Heart right ventricle (tissue), 16 donors: ENCODE results near the gene SLC17A6. TPM values are rescaled to one million over a fixed set of nuclear protein-coding genes. Genes with fewer than 3 reads are reported as not detected.

Source experiments
- ATAC-seq, 8 donors: fragments of 200-7000 bp; cut with Tn5 transposase; one replicate each; pipeline ENCODE4 v1.9.1; 2020; ENCODE audit warnings: mild to moderate bottlenecking in 8 of 8, moderate library complexity in 8 of 8, moderate number of reproducible peaks in 1 of 8
- DNase-seq, 2 donors: peaks; one replicate each; pipeline ENCODE4 v3.0.0-alpha.2; 2020
- H3K27ac ChIP-seq, 10 donors: fragments of 200-600 bp; sonication (generic) in 2 of 10; one replicate each; pipeline versions ENCODE4 v1.5.0 to v1.8.0; 2020 to 2022; ENCODE audit warnings: mild to moderate bottlenecking in 3 of 10
- H3K27me3 ChIP-seq, 7 donors: fragments of 200-600 bp; one replicate each; pipeline ENCODE4 v1.8.0; 2021 to 2022; ENCODE audit warnings: mild to moderate bottlenecking in 2 of 7
- H3K36me3 ChIP-seq, 9 donors: fragments of 200-600 bp; sonication (generic) in 1 of 9; one replicate each; pipeline versions ENCODE4 v1.5.0 to v1.8.0; 2020 to 2022; ENCODE audit warnings: mild to moderate bottlenecking in 2 of 9
- H3K4me1 ChIP-seq, 9 donors: fragments of 200-600 bp; sonication (generic) in 1 of 9; one replicate each; pipeline versions ENCODE4 v1.5.0 to v1.8.0; 2020 to 2022; ENCODE audit warnings: mild to moderate bottlenecking in 4 of 9
- H3K4me3 ChIP-seq, 10 donors: fragments of 200-600 bp; sonication (generic) in 2 of 10; one replicate each; pipeline versions ENCODE4 v1.5.0 to v1.8.0; 2020 to 2022; ENCODE audit warnings: mild to moderate bottlenecking in 7 of 10, moderate library complexity in 2 of 10
- H3K9me3 ChIP-seq, 11 donors: fragments of 200-600 bp in 10 of 11; sonication (generic) in 2 of 11; one replicate each; pipeline versions ENCODE4 v1.5.0 to v1.8.0; 2013 to 2022; ENCODE audit warnings: mild to moderate bottlenecking in 2 of 11, control low read depth in 1 of 11, moderate library complexity in 1 of 11
- WGBS, 2 donors: extraction: QIAGEN DNeasy Blood & Tissue Kit; methylation state at CpG; one replicate each; pipeline ENCODE4 v1.1.7; 2013; ENCODE audit warnings: inconsistent platforms in 1 of 2; 5-methylcytosine and 5-hydroxymethylcytosine counted together
- intact Hi-C, 10 donors: fragments of 100-400 bp; cut with DNase I; formaldehyde crosslinking; loops; one replicate each; pipeline versions ENCODE4 v1.11.1 to v1.14.2; 2022
- polyA plus RNA-seq, 2 donors: library from polyadenylated mRNA; stranded (reverse); fragments of 200-250 nt; gene quantifications; one replicate each; pipeline ENCODE4 v1.2.3, GENCODE V29; 2013
- total RNA-seq, 10 donors: library from RNA; stranded (reverse); fragmentation: NEBNext Ultra II Directional in 3 of 10; extraction: Animal tissue kit (Norgen Biotek cat#: 25700) in 3 of 10; gene quantifications; one replicate each; pipeline versions ENCODE4 v1.2.1 to v1.2.4, GENCODE V29; 2021 to 2023
- TF ChIP-seq, protein P1 (sequence below), 9 donors: fragments of 200-600 bp; sonication (generic) in 2 of 9; IDR thresholded peaks; one replicate each; pipeline versions ENCODE4 v1.5.0 to v1.8.0; 2021 to 2022; ENCODE audit warnings: antibody characterized with exemption in 9 of 9, mild to moderate bottlenecking in 5 of 9, moderate library complexity in 1 of 9
- donor health status: Arrhythmogenic right ventricular cardiomyopathy.
- donor health status: ischemic (EF 13 %, LVEDD 7.1; RV severe dilation, severe dysfunction).
- donor health status: healthy with polysubstance abuse.
- donor health status: DM: no; HTN: yes; CAD: no.
- donor health status: DM: no; HTN: no; CAD: no.
- donor health status: ischemic (EF 25% LVEDD 6.9; RV normal size, moderate dysfunction).
- donor health status: ischemic (EF 25% LVEDD 5.7; RV mildly dilated, moderate dysfunction).
- donor health status: healthy.
- donor health status: DM: yes; HTN: yes; CAD: no.
- donor health status: Ischemic cardiomyopathy.
- donor health status: ischemic (EF 35%, LVEDD 5.7; RV mildly dilated, moderate dysfunction).
- donor health status: nonischemic (EF 11% LVEDD 7.7; RV severe dilation, severe dysfunction).
- donor health status: DM: yes; HTN: yes; CAD: no.
- donor health status: PGD.
- donor health status: ischemic (EF 29% LVEDD 5.4; RV normal size, mild dysfunction).
- donor health status: nonischemic (EF 23%, LVEDD 6.1; RV moderate dilation, normal function).

The SLC17A6 gene
- total and polyA plus RNA-seq, 12 donors: not detected

DNA sequence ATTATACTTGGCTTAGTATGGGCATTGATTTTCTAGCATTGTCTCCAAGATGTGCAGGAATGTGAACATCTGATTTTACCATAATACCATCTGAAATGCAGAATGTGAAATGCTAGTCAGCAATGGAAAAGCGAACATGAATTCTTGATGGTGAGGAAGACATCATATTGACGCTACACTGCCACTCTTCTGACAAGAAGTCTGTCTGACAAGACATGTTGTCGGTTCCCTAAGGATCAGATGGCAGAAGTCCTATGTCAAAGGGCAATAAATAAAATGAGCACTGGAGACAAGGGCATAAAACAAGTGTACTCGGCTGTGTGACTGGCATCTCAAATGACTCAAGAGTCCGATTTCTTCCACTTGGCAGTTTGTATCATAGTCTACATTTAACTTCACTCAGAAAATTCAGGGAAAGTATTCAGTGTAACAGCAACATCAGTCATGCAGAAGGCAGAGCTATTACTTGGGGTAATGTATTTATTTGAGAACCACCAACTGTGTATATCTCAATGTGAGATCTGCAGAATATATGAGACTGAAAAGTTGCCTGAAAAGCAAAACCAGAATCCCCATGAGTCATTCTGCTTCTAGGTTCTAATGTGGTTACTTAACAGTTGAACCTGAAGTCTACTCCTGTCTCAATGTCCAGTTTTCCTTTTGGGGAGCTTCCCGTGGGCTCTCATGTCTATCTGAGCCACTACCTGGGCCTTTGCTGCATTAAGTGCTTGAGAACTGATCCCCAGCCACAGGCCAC lies 51.5 kb downstream of the SLC17A6 start:
- 90 to 91% methylated on average over 6 of the region's 6 CpGs for WGBS, 2 donors

DNA sequence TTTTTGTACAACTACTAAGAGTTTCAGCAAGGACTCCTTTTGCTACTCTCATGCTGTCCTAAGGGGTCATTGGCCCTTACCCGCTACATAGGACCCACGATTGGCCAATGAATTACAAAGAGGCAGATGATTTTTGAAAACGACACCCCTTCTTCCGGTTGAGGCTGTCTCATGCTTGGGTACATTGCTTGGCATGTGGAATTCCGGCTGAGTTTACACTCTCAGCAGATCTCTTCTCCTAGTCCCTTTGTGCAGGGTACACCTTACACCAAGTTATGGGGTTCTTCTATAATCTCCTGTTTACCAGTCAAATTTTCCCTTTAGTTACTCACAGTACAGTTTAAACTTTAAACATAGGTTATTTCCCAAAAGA lies 52.1 kb downstream of the SLC17A6 start:
- Histone ChIP-seq H3K36me3 (no peaks in the 10 kb centered on the region), H3K4me1 (peaks cover 0 to 4% (median 0%) of the 10 kb centered on the region in 9 donors), H3K9me3 (no peaks in the 10 kb centered on the region), H3K4me3 (no peak overlapping the region), H3K27ac (no peak overlapping the region), H3K27me3 (peaks cover 0 to 3% (median 0%) of the 10 kb centered on the region in 7 donors)
- intact Hi-C loops: no loop called here
- WGBS, 2 donors: 69 to 73% methylated on average over 5 of the region's 5 CpGs
- TF ChIP-seq, protein P1, sequence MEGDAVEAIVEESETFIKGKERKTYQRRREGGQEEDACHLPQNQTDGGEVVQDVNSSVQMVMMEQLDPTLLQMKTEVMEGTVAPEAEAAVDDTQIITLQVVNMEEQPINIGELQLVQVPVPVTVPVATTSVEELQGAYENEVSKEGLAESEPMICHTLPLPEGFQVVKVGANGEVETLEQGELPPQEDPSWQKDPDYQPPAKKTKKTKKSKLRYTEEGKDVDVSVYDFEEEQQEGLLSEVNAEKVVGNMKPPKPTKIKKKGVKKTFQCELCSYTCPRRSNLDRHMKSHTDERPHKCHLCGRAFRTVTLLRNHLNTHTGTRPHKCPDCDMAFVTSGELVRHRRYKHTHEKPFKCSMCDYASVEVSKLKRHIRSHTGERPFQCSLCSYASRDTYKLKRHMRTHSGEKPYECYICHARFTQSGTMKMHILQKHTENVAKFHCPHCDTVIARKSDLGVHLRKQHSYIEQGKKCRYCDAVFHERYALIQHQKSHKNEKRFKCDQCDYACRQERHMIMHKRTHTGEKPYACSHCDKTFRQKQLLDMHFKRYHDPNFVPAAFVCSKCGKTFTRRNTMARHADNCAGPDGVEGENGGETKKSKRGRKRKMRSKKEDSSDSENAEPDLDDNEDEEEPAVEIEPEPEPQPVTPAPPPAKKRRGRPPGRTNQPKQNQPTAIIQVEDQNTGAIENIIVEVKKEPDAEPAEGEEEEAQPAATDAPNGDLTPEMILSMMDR (IDR thresholded peaks at IDR 0.05): no peak
- DNase-seq (no peak), ATAC-seq (no peak)

More for the DNA sequence above, 51.5 kb downstream of the SLC17A6 start:
- DNase-seq (no peak), ATAC-seq (no peak)
- H3K27me3 ChIP-seq: peaks cover 0 to 3% (median 0%) of the 10 kb centered on the region in 7 donors
- no peaks in the 10 kb centered on the region for H3K36me3 ChIP-seq
- TF ChIP-seq, protein P1 (IDR thresholded peaks at IDR 0.05): no peak
- peaks cover 0 to 4% (median 0%) of the 10 kb centered on the region in 9 donors for H3K4me1 ChIP-seq
- intact Hi-C loops: no loop called here
- H3K4me3 ChIP-seq: no peak overlapping the region
- H3K27ac ChIP-seq: no peak overlapping the region
- H3K9me3 ChIP-seq: no peaks in the 10 kb centered on the region

DNA sequence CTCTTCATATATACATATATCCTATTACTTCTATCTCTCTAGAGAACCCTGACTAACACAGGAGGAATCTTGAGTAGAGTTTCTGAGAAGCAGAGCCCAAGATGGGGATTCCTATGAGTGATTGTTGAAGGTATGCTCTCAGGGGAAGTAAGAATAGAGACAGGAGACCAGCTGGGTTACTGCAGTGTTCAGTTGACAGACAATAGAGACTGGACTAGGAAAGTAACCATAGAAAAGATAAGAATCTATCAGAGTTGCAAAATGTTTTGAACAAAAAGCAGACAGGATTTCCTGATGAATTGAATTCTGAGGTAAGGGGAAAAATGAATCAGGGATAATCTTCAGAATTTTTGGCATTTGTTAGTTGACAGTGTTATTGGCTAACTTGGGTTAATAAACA lies 54.4 kb downstream of the SLC17A6 start:
- Histone ChIP-seq H3K4me1 (peaks cover 0 to 4% (median 0%) of the 10 kb centered on the region in 9 donors), H3K4me3 (no peak overlapping the region), H3K27me3 (peaks cover 0 to 5% (median 0%) of the 10 kb centered on the region in 7 donors), H3K9me3 (no peaks in the 10 kb centered on the region), H3K36me3 (no peaks in the 10 kb centered on the region), H3K27ac (no peak overlapping the region)
- TF ChIP-seq, protein P1 (IDR thresholded peaks at IDR 0.05): no peak
- ATAC-seq: no peak
- no peak for DNase-seq
- intact Hi-C loops: no loop called here

DNA sequence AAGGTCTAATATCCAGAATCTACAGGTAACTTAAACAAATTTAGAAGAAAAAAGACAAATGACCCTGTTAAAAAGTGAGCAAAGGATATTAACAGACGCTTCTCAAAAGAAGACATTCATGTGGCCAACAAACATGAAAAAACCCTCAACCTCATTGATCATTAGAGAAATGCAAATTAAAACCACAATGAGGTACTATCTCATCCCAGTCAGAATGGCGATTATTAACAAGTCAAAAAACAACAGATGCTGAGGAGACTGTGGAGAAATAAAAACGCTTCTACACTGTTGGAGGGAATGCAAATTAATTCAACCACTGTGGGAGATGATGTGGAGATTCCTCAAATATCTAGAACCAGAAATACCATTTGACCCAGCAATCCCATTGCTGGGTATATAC lies 67.2 kb downstream of the SLC17A6 start:
- intact Hi-C loops: no loop called here
- no peak for DNase-seq
- Histone ChIP-seq H3K36me3 (no peaks in the 10 kb centered on the region), H3K9me3 (no peaks in the 10 kb centered on the region), H3K4me1 (no peaks in the 10 kb centered on the region), H3K27ac (no peak overlapping the region), H3K27me3 (no peaks in the 10 kb centered on the region), H3K4me3 (no peak overlapping the region)
- ATAC-seq: no peak
- TF ChIP-seq, protein P1 (IDR thresholded peaks at IDR 0.05): no peak
- whole genome bisulfite sequencing, 2 donors: 64 to 66% methylated on average over 3 of the region's 3 CpGs
